Spleen (tissue), 7 donors: Measurements from ENCODE around the gene SEMA7A.

Experiments used
- CTCF ChIP-seq, 11 experiments: fragments of 200-600 bp in 7 of 11; fragments of 450-650 bp in 4 of 11; sonication (generic) in 4 of 11; IDR thresholded peaks in 8 of 11; conservative IDR thresholded peaks in 3 of 11; 1 replicate in 7 of 11; 2 replicates in 4 of 11; pipeline versions ENCODE4 v1.4.0 to v1.8.0; 2016 to 2021; ENCODE audit warnings: antibody characterized with exemption in 11 of 11, inconsistent platforms in 4 of 11, mild to moderate bottlenecking in 1 of 11
- POLR2A ChIP-seq, 3 donors: fragments of 450-650 bp; IDR thresholded peaks; one replicate each; pipeline ENCODE4 v1.5.1; 2017; ENCODE audit warnings: antibody characterized with exemption in 3 of 3, mild to moderate bottlenecking in 1 of 3
- POLR2AphosphoS5 ChIP-seq, 3 donors: sonication (generic); formaldehyde crosslinking; IDR thresholded peaks; one replicate each; pipeline ENCODE4 v1.5.1; 2017; ENCODE audit warnings: antibody characterized with exemption in 3 of 3
- donor health status: DM: no; HTN: no; CAD: no; lungs with moderate emphysema.
- donor health status: DM: no; HTN: no; CAD: no.
- donor health status: DM: no; HTN: no; CAD: no.

GRCh38 chr15:74431116-74431515 lies 2.6 kb downstream of the SEMA7A start:
- TF ChIP-seq CTCF (IDR thresholded peaks at IDR 0.05 in 8 of 11, conservative IDR thresholded peaks at IDR 0.05 in 3 of 11): no peak
- no peak for TF ChIP-seq POLR2AphosphoS5 (IDR thresholded peaks at IDR 0.05)
- TF ChIP-seq POLR2A (IDR thresholded peaks at IDR 0.05): no peak
